ENCODE data around the gene SEMA3B.

Gene SEMA3B

GRCh38 chr3:50268703-50269451 is at the start of gene SEMA3B:
Gene SEMA3B (plus strand): TSS chr3:50269147. CDS start chr3:50269241, 94 bp downstream.
- H3K4me3 ChIP-seq (ENCODE audit: low read depth, low read length), result no peak within 1 kb of the TSS

GRCh38 chr3:50219285-50219684 is 49.7 kb upstream of the SEMA3B start:
- H3K4me3 ChIP-seq (ENCODE audit: low read depth, low read length), result no peak overlapping the region

DNA sequence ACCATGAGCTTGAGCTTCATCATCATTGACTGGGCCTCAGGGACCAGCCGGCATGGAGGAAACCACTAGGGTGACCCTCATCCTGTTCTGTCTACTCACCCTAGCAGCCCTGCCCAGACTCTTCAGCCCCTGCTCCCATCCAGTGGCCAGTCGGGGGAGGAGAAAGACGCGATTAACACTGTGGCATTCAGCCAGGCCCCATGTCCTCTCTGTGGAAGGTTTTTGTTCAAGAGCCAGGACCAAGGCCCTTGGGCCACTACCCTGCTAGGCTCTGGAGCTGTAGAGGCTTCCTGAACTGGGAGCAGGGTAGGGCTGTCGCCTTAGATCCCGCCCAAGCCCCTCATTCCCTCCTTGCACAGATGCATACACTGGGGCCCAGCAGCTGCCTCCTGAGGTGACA is 48.8 kb upstream of the SEMA3B start:
- no peak overlapping the region for H3K4me3 ChIP-seq (ENCODE audit: low read depth, low read length)

GRCh38 chr3:50221051-50221410 is 47.9 kb upstream of the SEMA3B start:
- no peak overlapping the region for H3K4me3 ChIP-seq (ENCODE audit: low read depth, low read length)

DNA sequence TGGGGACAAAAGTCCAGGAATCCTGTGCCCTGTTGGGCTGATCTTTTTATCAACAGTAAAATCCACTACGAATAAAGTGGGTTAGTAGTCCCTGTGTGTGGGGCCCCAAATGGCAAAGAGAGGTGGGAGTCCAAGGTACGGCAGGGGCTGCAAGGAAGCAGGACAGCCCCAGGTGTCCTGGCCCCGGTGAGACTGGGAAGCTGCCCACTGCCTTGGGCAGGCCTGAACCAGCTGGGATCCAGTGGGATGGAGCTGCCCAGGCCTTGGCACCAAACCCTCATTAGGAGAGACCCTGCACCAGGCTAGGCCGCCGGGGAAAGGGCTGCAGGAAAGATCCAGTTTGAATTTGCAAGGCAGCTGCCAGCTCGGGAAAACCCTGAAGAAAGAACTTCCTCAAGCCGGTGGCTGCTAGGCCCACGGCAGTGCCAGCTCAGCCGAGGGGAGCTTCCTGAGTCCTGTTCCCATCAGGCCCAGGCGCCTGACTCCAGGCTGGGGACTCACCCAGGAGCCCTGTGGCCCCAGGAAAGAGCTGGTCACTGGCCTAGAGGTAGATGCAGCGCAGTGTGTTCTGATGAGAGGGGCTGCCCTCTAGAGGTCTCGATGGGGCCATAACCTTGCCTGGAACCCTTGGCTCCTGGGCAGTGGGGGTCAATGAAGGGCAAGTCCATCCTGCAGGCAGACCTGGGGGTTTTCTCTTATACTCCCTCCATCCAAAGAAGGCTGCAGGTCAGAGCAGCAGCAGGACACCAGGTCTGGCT is 47.4 kb upstream of the SEMA3B start:
- no peak overlapping the region for H3K4me3 ChIP-seq (ENCODE audit: low read depth, low read length)

DNA sequence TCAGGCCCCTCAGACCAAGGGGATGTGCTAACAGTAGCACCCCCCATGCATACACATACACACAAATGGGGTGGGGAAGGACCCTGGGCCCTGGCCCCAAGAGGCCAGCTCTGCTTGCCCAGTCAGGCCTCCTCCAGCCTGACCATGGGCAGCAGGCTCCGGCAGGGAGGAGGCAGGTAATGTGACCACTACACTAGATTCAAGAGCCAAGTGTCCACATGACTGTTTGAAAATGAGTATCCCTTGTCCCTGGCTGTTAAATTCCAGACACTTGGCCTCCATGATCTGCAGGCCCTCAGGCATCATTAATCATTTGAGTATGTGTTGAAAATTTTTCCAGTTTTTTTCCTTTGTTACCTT is 46.8 kb upstream of the SEMA3B start:
- H3K4me3 ChIP-seq (ENCODE audit: low read depth, low read length), result no peak overlapping the region

DNA sequence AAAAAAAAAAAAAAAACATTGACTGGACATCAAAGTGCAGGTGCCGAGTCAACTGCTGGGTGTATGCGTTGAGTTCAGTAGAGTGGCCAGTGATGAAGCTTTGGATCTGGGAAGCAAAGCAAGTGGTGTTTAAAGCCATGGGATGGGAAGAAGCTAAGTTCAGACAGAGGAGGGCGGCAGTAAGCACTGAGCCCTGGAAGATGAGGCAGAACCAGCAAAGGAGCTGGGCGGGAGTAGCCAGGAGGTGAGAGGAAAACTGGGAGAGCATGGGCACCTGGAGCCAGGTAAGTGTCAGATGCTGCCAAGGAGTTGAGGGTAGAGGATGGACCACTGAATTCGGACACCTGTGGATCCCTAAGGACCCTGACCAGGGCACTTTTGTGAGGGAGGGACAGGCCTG is 44.3 kb upstream of the SEMA3B start:
- H3K4me3 ChIP-seq (ENCODE audit: low read depth, low read length), result no peak overlapping the region

GRCh38 chr3:50226888-50227389 is 42.0 kb upstream of the SEMA3B start:
- H3K4me3 ChIP-seq (ENCODE audit: low read depth, low read length), result peak overlapping the region; percentile 28

DNA sequence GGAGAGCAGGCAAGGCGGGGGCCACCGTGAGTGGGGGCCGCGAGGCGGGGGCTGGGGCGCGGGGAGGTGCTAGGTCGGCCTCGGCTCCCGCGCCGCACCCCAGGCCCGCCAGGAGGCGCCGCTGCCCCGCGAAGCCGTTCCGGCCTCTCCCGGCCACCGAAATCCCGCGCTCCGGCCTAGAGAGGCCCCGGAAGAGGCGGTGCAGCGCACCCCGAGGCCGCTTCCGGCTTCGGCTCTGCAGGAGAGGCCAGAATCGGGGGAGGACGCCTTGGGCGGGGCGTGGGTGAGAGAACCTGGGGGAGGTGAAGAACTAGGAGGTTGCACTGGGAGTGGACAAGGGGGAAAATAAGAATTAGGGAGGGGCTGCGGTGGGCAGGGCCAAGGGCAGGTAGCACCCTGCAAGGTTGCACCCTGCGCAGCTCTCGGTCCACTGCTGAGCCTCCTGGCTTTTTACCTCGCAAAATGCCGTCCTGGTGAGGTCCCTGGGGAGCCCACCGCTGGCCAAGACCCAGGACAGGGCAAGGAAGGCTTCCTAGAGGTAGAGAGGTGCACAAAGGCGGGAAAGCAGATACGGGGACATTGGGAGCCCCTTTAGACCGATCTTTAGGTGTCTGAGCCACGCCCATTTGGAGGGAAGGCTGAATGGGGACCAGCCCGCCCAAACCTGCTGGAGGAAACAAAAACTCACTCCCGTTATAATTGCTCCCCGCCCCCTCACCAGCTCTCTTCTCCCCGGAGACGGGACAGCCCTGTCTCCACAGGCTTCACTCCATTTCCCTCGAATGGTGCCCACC is 41.4 kb upstream of the SEMA3B start:
- H3K4me3 ChIP-seq (ENCODE audit: low read depth, low read length), result peak overlapping the region; percentile 72

GRCh38 chr3:50228184-50228763 is 40.7 kb upstream of the SEMA3B start:
- H3K4me3 ChIP-seq (ENCODE audit: low read depth, low read length), result peak overlapping the region; percentile 72

DNA sequence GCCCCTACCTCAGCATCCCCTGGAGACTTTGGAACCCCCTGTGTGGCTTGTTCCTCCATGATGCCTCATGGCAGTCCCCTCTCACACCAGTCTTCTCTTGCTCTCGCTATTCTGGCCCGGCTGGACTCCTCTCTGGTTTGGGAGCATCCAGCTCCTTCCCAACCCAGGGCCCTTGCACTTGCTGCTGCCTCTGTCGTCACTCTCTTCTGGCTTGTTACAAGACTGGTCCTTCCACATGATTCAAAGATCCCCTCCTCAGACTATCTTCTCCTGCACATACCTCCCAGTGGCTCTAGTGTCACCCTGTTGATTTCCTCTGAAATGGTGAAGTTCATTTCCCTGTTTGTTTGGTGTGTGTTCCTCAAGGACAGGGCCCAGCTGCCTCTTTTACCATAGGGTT is 39.5 kb upstream of the SEMA3B start:
- no peak overlapping the region for H3K4me3 ChIP-seq (ENCODE audit: low read depth, low read length)

GRCh38 chr3:50230104-50230793 is 38.7 kb upstream of the SEMA3B start:
- no peak overlapping the region for H3K4me3 ChIP-seq (ENCODE audit: low read depth, low read length)

DNA sequence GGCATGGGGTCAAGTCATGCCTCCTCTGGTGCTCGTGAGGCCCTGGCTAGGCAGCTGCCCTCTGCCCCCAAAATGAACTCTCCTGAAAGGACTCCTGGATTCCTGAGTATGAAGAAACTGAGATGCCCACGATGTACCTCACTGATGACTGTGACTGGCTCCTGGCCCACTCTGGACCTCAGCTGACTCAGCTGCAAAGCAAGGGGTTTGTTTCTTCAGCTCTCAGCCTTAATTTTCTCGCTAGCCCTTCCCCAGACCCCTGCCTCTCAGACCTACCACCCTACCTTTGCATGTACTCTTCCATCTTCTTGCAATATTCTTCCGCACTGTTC is 38.2 kb upstream of the SEMA3B start:
- no peak overlapping the region for H3K4me3 ChIP-seq (ENCODE audit: low read depth, low read length)

GRCh38 chr3:50231581-50231980 is 37.4 kb upstream of the SEMA3B start:
- no peak overlapping the region for H3K4me3 ChIP-seq (ENCODE audit: low read depth, low read length)

GRCh38 chr3:50232303-50232702 is 36.6 kb upstream of the SEMA3B start:
- H3K4me3 ChIP-seq (ENCODE audit: low read depth, low read length), result no peak overlapping the region

GRCh38 chr3:50233176-50233575 is 35.8 kb upstream of the SEMA3B start:
- H3K4me3 ChIP-seq (ENCODE audit: low read depth, low read length), result no peak overlapping the region

DNA sequence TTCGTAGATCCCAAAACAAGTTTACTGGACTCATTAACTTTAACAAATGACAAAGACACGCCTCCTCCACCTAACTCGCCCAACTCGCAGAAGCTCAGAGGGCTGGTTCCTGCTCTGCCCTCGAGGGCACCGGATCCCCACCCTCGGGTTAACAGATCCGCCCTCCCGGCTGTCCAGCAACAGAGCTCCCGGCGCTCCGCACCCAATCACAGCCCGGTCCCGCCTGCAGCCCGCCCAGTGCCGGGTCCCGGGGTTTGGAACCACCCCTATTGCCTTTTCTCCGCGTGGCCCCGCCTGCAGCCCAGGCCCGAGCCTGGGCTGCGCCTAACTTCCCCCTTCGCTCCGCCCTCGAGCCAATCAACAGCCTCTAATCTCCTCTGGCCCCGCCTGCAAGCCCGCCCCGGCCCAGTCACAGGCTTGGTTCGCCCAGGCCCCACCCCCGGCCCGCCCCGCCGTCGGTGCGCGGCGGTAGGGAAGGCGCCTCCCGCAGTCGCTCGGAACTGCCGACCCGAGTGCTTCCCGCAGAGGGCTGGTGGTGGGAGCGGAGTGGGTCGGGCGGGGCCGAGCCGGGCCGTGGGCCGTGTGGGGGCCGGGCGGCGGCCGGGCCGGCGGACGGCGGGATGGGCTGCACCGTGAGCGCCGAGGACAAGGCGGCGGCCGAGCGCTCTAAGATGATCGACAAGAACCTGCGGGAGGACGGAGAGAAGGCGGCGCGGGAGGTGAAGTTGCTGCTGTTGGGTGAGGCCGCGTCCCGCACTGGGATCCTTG is 33.0 kb upstream of the SEMA3B start, which contains the start of gene GNAI2:
Gene GNAI2 (plus strand): TSS at position 489 of the 768 bp plus-strand sequence. CDS start 132 bp downstream, at position 621.
- peak within 1 kb of the TSS; percentile 83 for H3K4me3 ChIP-seq (ENCODE audit: low read depth, low read length)

- peak overlapping the region; percentile 83 for H3K4me3 ChIP-seq (ENCODE audit: low read depth, low read length)
Observed at GRCh38 chr3:50236484-50237132, 32.3 kb upstream of the SEMA3B start.

GRCh38 chr3:50237133-50237651 is 31.8 kb upstream of the SEMA3B start:
- peak overlapping the region; percentile 83 for H3K4me3 ChIP-seq (ENCODE audit: low read depth, low read length)
